NCI-H526 (cell line): ENCODE measurements around the gene EPHA5.
A peak's percentile ranks its signal among the peaks of the same experiment; 100 is the strongest.

Experiments
- DNase-seq, 2 experiments: peaks; one replicate each; lab custom pipeline; 2025; lab: John Stamatoyannopoulos, UW

The EPHA5 gene

GRCh38 chr4:65624651-65625050 is 45.6 kb downstream of the EPHA5 start:
- DNase-seq = no peak

- DNase-seq = no peak
These were observed 46.8 kb downstream of the EPHA5 start for GRCh38 chr4:65623506-65623905.

- no peak for DNase-seq
These were observed 52.9 kb downstream of the EPHA5 start for GRCh38 chr4:65617416-65617815.

GRCh38 chr4:65604515-65604914 is 65.8 kb downstream of the EPHA5 start:
- no peak for DNase-seq

- DNase-seq = no peak
These were observed 69.6 kb downstream of the EPHA5 start for GRCh38 chr4:65600656-65601055.

- no peak for DNase-seq
These were observed 70.9 kb downstream of the EPHA5 start for GRCh38 chr4:65599340-65599739.

GRCh38 chr4:65597697-65598096 is 72.6 kb downstream of the EPHA5 start:
- DNase-seq = no peak

- DNase-seq = no peak
These were observed 78.2 kb downstream of the EPHA5 start for GRCh38 chr4:65592089-65592488.

- no peak for DNase-seq
These were observed 80.4 kb downstream of the EPHA5 start for GRCh38 chr4:65589921-65590320.

GRCh38 chr4:65589331-65589730 is 81.0 kb downstream of the EPHA5 start:
- no peak for DNase-seq

- DNase-seq = no peak
These were observed 89.7 kb downstream of the EPHA5 start for GRCh38 chr4:65580551-65580950.

GRCh38 chr4:65566473-65566872 is 103.8 kb downstream of the EPHA5 start:
- no peak for DNase-seq

GRCh38 chr4:65561164-65561563 is 109.1 kb downstream of the EPHA5 start:
- no peak for DNase-seq

GRCh38 chr4:65559270-65559669 is 111.0 kb downstream of the EPHA5 start:
- DNase-seq = no peak

GRCh38 chr4:65552057-65552456 is 118.2 kb downstream of the EPHA5 start:
- no peak for DNase-seq

GRCh38 chr4:65550500-65550899 is 119.8 kb downstream of the EPHA5 start:
- DNase-seq = no peak

GRCh38 chr4:65546882-65547416 is 123.3 kb downstream of the EPHA5 start:
- no peak for DNase-seq

GRCh38 chr4:65538571-65538970 is 131.7 kb downstream of the EPHA5 start:
- no peak for DNase-seq

GRCh38 chr4:65535113-65535512 is 135.2 kb downstream of the EPHA5 start:
- DNase-seq = no peak

- no peak for DNase-seq
These were observed 148.6 kb downstream of the EPHA5 start for GRCh38 chr4:65521666-65522065.

- no peak for DNase-seq
These were observed 154.6 kb downstream of the EPHA5 start for GRCh38 chr4:65515646-65516045.

GRCh38 chr4:65510976-65511375 is 159.3 kb downstream of the EPHA5 start:
- no peak for DNase-seq

GRCh38 chr4:65508168-65508567 is 162.1 kb downstream of the EPHA5 start:
- no peak for DNase-seq

- peak; percentile 67 to 68 for DNase-seq
These were observed 168.1 kb downstream of the EPHA5 start for GRCh38 chr4:65502131-65502701.
